CD4-positive, alpha-beta T cell (primary cell): Measurements from ENCODE around the gene SYCE3. TPM values are rescaled to one million over a fixed set of nuclear protein-coding genes. Genes with fewer than 3 reads are reported as not detected.

ENCODE experiments used
- ATAC-seq: fragments of 200-7000 bp; cut with Tn5 transposase; one replicate; pipeline ENCODE4 v1.10.0; 2022; ENCODE audit warnings: mild to moderate bottlenecking; ENCODE audit not compliant: poor library complexity
- CTCF ChIA-PET: fragments of 350-600 bp; sonication (Branson Sonifier 250); formaldehyde crosslinking; loops from one replicate; lab custom pipeline; 2021; ENCODE audit warnings: antibody characterized with exemption, inconsistent platforms; lab: Charles Lee
- POLR2A ChIA-PET: fragments of 350-600 bp; sonication (Branson Sonifier 250); formaldehyde crosslinking; loops from one replicate; lab custom pipeline; 2021; ENCODE audit warnings: antibody characterized with exemption, inconsistent platforms; lab: Charles Lee
- DNase-seq, 14 experiments: peaks; one replicate each; pipeline ENCODE4 v3.0.0-alpha.2; 2013 to 2020; ENCODE audit warnings: mixed read lengths in 2 of 14
- H3K27ac ChIP-seq, 2 donors: one replicate each; pipeline versions ENCODE4 v1.5.1 to v1.7.0; 2013; ENCODE audit warnings: low read length in 2 of 2, low read depth in 1 of 2, mild to moderate bottlenecking in 1 of 2
- H3K27me3 ChIP-seq, 2 experiments: 1 replicate in 1 of 2; 2 replicates in 1 of 2; pipeline versions ENCODE4 v1.6.1 to v1.7.0; 2013; ENCODE audit warnings: low read length in 2 of 2, control low read depth in 1 of 2, mild to moderate bottlenecking in 1 of 2, moderate library complexity in 1 of 2; ENCODE audit not compliant: insufficient read depth in 2 of 2, control insufficient read depth in 1 of 2
- H3K36me3 ChIP-seq: one replicate; pipeline ENCODE4 v1.6.1; 2013; ENCODE audit warnings: low read length, control low read depth; ENCODE audit not compliant: insufficient read depth
- H3K4me1 ChIP-seq: one replicate; pipeline ENCODE4 v1.6.1; 2013; ENCODE audit warnings: low read length, control low read depth; ENCODE audit not compliant: insufficient read depth
- H3K4me3 ChIP-seq: one replicate; pipeline ENCODE4 v1.5.1; 2013; ENCODE audit warnings: mild to moderate bottlenecking, low read length, moderate library complexity
- H3K9me3 ChIP-seq, 2 experiments: 1 replicate in 1 of 2; 2 replicates in 1 of 2; pipeline versions ENCODE4 v1.6.1 to v1.7.0; 2013; ENCODE audit warnings: low read length in 2 of 2, mild to moderate bottlenecking in 2 of 2, control low read depth in 1 of 2, moderate library complexity in 1 of 2; ENCODE audit not compliant: control insufficient read depth in 1 of 2, insufficient read depth in 1 of 2
- H3K27ac Mint-ChIP-seq: one replicate; pipeline ENCODE4 v1.8.0; 2020; ENCODE audit warnings: mixed read lengths
- H3K27me3 Mint-ChIP-seq: one replicate; pipeline ENCODE4 v1.8.0; 2021; ENCODE audit warnings: mixed read lengths
- H3K36me3 Mint-ChIP-seq: one replicate; pipeline ENCODE4 v1.8.0; 2021; ENCODE audit warnings: low read depth, mixed read lengths
- H3K4me1 Mint-ChIP-seq: one replicate; pipeline ENCODE4 v1.8.0; 2021; ENCODE audit warnings: low read depth, mixed read lengths
- H3K4me3 Mint-ChIP-seq: one replicate; pipeline ENCODE4 v1.8.0; 2020; ENCODE audit warnings: mild to moderate bottlenecking, mixed read lengths
- H3K9me3 Mint-ChIP-seq: one replicate; pipeline ENCODE4 v1.8.0; 2020; ENCODE audit warnings: mixed read lengths
- intact Hi-C, 2 experiments: fragments of 100-400 bp; cut with DNase I in 1 of 2; cut with micrococcal nuclease in 1 of 2; formaldehyde crosslinking; loops; one replicate each; pipeline versions ENCODE4 v1.15.1 to v1.9.0; 2023 to 2025; cut with DNase I, micrococcal nuclease
- total RNA-seq, 174 experiments: library from RNA in 2 of 174; stranded (reverse) in 2 of 174; gene quantifications; one replicate each; pipeline ENCODE4 v1.2.3 and lab custom pipeline; 2021 to 2026
- TF ChIP-seq, protein P1 (sequence below): fragments of 200-600 bp; IDR thresholded peaks from one replicate; pipeline ENCODE4 v1.8.0; 2022; ENCODE audit warnings: antibody characterized with exemption, mild to moderate bottlenecking

Gene SYCE3
- total RNA-seq, 2 experiments from 2014 or later, result not detected

DNA sequence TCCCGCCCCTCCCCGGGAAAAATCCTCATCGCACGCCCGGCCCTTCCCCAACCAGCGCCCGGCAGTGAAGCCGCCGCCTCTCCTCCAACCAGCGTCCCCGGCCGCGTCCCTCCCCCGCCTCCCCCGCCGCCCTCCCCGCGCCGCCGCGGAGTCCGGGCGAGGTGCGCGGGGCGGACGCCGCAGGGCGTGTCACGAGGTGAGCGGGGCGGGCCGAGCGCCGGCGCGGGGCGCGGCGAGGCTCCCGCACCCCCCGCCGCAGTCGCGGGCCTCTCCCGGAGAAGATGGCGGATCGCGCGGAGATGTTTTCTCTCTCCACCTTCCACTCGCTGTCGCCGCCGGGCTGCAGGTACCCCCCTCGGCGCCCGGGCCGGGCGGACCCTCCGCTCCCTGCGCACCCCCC lies 37.8 kb upstream of the SYCE3 start, which contains the start of gene MAPK8IP2:
MAPK8IP2 (plus strand) TSS at position 256 of the 400 bp plus-strand sequence; CDS start at position 282, 26 bp downstream.
- POLR2A ChIA-PET, result interaction anchor here (0.9 to 1.3 kb wide), 2 partner anchors 37 to 75 kb away, joined by 3 to 7 read pairs; partner anchors contain the start of gene SCO2
- peak; percentile 29 for ATAC-seq
- Histone ChIP-seq H3K4me3 (no peak within 1 kb of the TSS), H3K4me1 (peaks cover 7% of the 10 kb centered on the region), H3K9me3 (peaks cover 0 to 22% of the 10 kb centered on the region in 2 experiments), H3K36me3 (no peaks in the 10 kb centered on the region), H3K27me3 (peaks cover 43 to 59% of the 10 kb centered on the region in 2 experiments), H3K27ac (no peak within 1 kb of the TSS)
- Mint-ChIP-seq H3K27ac (no peak within 1 kb of the TSS), H3K27me3 (peaks cover 39% of the 10 kb centered on the region), H3K4me1 (peaks cover 15% of the 10 kb centered on the region), H3K36me3 (peaks cover 11% of the 10 kb centered on the region), H3K4me3 (peak within 1 kb of the TSS; percentile 79), H3K9me3 (no peaks in the 10 kb centered on the region)
- intact Hi-C loops, result loop anchor here in 1 of 2 experiments (1.0 kb wide), 1 partner anchor 20 kb away; no protein-coding TSS in a partner anchor
- TF ChIP-seq, protein P1, sequence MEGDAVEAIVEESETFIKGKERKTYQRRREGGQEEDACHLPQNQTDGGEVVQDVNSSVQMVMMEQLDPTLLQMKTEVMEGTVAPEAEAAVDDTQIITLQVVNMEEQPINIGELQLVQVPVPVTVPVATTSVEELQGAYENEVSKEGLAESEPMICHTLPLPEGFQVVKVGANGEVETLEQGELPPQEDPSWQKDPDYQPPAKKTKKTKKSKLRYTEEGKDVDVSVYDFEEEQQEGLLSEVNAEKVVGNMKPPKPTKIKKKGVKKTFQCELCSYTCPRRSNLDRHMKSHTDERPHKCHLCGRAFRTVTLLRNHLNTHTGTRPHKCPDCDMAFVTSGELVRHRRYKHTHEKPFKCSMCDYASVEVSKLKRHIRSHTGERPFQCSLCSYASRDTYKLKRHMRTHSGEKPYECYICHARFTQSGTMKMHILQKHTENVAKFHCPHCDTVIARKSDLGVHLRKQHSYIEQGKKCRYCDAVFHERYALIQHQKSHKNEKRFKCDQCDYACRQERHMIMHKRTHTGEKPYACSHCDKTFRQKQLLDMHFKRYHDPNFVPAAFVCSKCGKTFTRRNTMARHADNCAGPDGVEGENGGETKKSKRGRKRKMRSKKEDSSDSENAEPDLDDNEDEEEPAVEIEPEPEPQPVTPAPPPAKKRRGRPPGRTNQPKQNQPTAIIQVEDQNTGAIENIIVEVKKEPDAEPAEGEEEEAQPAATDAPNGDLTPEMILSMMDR, result no peak
- CTCF ChIA-PET, result interaction anchor here (0.9 to 1.0 kb wide), 2 partner anchors 75 to 329 kb away, joined by 3 to 4 read pairs; partner anchors contain the start of gene SCO2
- peak in 2 of 14 experiments; percentile 37 to 50 for DNase-seq

DNA sequence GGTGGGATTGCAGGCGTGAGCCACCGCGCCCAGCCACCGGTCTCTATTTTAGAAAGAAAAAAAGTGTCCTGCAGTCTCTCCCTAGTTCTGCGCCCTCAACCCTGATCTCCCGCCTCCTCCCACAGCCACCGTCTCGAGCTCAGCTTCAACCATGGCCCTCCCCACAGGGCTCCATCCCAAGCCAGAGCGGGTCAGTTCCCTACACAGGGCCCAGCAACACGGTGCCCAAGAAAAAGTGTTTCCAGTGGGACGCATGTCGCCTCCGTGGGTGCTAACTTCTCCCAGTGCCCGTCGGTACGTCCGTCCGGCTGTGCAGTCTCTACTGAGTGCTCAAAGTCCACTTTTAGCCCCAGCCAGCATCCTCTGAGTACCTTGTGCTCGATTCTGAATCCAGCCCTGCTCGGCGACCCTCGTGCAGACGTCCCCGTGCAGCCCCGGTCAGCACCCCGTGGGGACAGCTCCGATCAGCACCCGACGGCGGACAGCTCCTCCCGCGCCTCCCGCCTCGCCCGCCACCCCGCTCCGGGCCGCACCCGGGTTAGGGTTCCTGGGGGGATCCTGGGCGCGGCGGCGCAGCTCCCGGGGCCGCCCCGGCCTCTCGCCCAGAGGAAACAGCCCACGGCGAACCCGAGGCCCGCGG lies 37.2 kb upstream of the SYCE3 start:
- Mint-ChIP-seq H3K4me1 (peaks cover 15% of the 10 kb centered on the region), H3K27me3 (peaks cover 39% of the 10 kb centered on the region), H3K27ac (no peak overlapping the region), H3K4me3 (no peak overlapping the region), H3K36me3 (peaks cover 11% of the 10 kb centered on the region), H3K9me3 (no peaks in the 10 kb centered on the region)
- Histone ChIP-seq H3K9me3 (peaks cover 0 to 18% of the 10 kb centered on the region in 2 experiments), H3K27ac (no peak overlapping the region), H3K4me3 (no peak overlapping the region), H3K27me3 (peaks cover 42 to 53% of the 10 kb centered on the region in 2 experiments), H3K4me1 (peaks cover 7% of the 10 kb centered on the region), H3K36me3 (no peaks in the 10 kb centered on the region)
- DNase-seq (peak; percentile 42 to 79 (median 62)), ATAC-seq (peak; percentile 99)
- intact Hi-C loops, result loop anchor here in 1 of 2 experiments (1.0 kb wide), 1 partner anchor 20 kb away; no protein-coding TSS in a partner anchor
- TF ChIP-seq, protein P1, result no peak
- ChIA-PET CTCF (interaction anchor here (0.6 to 1.0 kb wide), 3 partner anchors 20 to 329 kb away, joined by 3 to 4 read pairs (median 3); partner anchors contain the start of gene SCO2), POLR2A (interaction anchor here (0.7 to 1.3 kb wide), 3 partner anchors 21 to 74 kb away, joined by 3 to 7 read pairs (median 7); partner anchors contain the start of gene SCO2)

DNA sequence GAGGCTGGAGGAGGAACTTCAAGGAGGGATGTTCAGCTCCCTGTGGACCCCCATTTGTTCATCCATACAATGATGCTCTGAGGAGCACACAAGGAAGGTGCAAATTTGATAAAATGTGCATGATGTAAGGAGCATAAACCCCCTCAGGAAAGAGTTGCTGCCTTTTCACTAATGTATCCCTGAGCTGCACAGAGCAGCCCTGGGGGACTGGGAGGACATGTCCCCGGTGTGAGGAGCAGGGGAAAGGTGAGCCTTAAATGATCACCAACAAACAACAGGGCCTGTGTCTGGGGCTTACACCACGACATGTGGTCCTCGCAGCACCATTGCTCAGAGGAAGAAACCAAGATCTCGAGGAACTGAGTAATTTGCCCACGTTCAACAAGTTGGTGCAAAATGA lies 34.4 kb upstream of the SYCE3 start:
- no peak for ATAC-seq
- Histone ChIP-seq H3K27ac (no peak overlapping the region), H3K36me3 (no peaks in the 10 kb centered on the region), H3K4me3 (no peak overlapping the region), H3K9me3 (peaks cover 0 to 8% of the 10 kb centered on the region in 2 experiments), H3K27me3 (peaks cover 25 to 27% of the 10 kb centered on the region in 2 experiments), H3K4me1 (peaks cover 7% of the 10 kb centered on the region)
- no peak for DNase-seq
- TF ChIP-seq, protein P1, result no peak
- peaks cover 24% of the 10 kb centered on the region for H3K27me3 Mint-ChIP-seq
- ChIA-PET POLR2A (no interaction called here), CTCF (interaction anchor here (0.7 kb wide), 1 partner anchor 40 kb away, joined by 3 read pairs; no protein-coding TSS in a partner anchor)
- no peak overlapping the region for H3K4me3 Mint-ChIP-seq
- peaks cover 15% of the 10 kb centered on the region for H3K36me3 Mint-ChIP-seq
- peaks cover 12% of the 10 kb centered on the region for H3K4me1 Mint-ChIP-seq
- intact Hi-C loops, result no loop called here
- no peaks in the 10 kb centered on the region for H3K9me3 Mint-ChIP-seq
- no peak overlapping the region for H3K27ac Mint-ChIP-seq
